ENCODE results near the gene ZFP36L2. TPM values are rescaled to one million over a fixed set of nuclear protein-coding genes. Genes with fewer than 3 reads are reported as not detected.

ZFP36L2 gene
- total and polyA plus RNA-seq, 9 of the 15 experiments (the other 6 are each of a cell fraction or from before 2014, with no cell fraction given): 4.1 to 60.6 (median 20.3) TPM

DNA sequence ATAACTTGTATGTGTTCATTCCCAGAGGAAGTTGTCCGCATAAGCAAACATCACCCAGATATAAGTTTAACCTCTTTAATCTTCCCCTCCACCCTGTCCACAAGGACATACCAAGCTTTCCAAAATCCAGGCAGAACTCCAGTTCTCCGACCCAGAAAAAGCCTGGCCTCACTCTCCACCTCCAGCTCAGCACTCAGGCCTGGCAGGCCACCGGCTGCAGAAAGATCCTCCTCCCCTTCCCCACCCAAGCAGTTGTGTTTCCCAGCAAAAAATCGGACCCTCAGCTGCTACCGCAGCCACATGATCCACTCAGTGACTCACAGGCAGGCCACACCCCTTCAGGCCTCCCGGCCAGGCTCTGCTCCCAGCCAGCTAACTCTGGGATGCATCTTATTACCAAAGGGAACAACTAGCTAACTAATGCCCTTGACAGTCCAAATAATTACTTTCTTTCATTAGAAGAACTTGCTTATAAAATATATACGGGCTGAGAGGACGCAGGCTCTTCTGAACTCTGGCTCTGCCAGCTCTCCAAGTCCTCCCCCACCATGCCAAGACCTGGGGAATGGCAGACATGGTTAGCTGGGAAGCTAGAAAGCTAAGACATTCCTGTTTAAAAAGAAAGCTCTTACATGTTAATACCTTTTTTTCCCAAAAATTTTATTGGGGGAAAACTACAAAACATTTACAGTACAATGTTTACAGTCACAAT, 4.5 kb downstream of the ZFP36L2 start (continued):
- TF ChIP-seq, protein P1, sequence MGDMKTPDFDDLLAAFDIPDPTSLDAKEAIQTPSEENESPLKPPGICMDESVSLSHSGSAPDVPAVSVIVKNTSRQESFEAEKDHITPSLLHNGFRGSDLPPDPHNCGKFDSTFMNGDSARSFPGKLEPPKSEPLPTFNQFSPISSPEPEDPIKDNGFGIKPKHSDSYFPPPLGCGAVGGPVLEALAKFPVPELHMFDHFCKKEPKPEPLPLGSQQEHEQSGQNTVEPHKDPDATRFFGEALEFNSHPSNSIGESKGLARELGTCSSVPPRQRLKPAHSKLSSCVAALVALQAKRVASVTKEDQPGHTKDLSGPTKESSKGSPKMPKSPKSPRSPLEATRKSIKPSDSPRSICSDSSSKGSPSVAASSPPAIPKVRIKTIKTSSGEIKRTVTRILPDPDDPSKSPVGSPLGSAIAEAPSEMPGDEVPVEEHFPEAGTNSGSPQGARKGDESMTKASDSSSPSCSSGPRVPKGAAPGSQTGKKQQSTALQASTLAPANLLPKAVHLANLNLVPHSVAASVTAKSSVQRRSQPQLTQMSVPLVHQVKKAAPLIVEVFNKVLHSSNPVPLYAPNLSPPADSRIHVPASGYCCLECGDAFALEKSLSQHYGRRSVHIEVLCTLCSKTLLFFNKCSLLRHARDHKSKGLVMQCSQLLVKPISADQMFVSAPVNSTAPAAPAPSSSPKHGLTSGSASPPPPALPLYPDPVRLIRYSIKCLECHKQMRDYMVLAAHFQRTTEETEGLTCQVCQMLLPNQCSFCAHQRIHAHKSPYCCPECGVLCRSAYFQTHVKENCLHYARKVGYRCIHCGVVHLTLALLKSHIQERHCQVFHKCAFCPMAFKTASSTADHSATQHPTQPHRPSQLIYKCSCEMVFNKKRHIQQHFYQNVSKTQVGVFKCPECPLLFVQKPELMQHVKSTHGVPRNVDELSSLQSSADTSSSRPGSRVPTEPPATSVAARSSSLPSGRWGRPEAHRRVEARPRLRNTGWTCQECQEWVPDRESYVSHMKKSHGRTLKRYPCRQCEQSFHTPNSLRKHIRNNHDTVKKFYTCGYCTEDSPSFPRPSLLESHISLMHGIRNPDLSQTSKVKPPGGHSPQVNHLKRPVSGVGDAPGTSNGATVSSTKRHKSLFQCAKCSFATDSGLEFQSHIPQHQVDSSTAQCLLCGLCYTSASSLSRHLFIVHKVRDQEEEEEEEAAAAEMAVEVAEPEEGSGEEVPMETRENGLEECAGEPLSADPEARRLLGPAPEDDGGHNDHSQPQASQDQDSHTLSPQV (IDR thresholded peaks at IDR 0.05): no peak
- no peak for TF ChIP-seq PKNOX1 (IDR thresholded peaks at IDR 0.05)
- no peak for TF ChIP-seq MGA (IDR thresholded peaks at IDR 0.05)
- TF ChIP-seq FOXM1 (IDR thresholded peaks at IDR 0.05; ENCODE audit: low read depth): no peak
- no peak for TF ChIP-seq FOXM1 (CRISPR knock-in tag; IDR thresholded peaks at IDR 0.05; ENCODE audit: low read depth)
- peak; percentile 59 for TF ChIP-seq MXI1 (IDR thresholded peaks at IDR 0.05; ENCODE audit: low read depth, low read length)
- TF ChIP-seq CBX3 (IDR thresholded peaks at IDR 0.05; ENCODE audit: borderline replicate concordance in 1 of 2, low read length in 2 of 2): no peak
- no peak for TF ChIP-seq ZNF830 (CRISPR knock-in tag; IDR thresholded peaks at IDR 0.05)
- no peak for TF ChIP-seq ZBED1 (IDR thresholded peaks at IDR 0.05)
- TF ChIP-seq BRCA1 (IDR thresholded peaks at IDR 0.05): no peak
- TF ChIP-seq BRCA1 (CRISPR knock-in tag; IDR thresholded peaks at IDR 0.05): no peak
- 0 out of 2 replicates have a peak, but pooled peaks have one; percentile 16 for TF ChIP-seq TARDBP (IDR thresholded peaks at IDR 0.05)

Measured in K562 (cell line).